ENCODE data around the gene SMIM10. TPM values are rescaled to one million over a fixed set of nuclear protein-coding genes. Genes with fewer than 3 reads are reported as not detected.
"Not testable (repeated sequence)": the region's sequence is repeated elsewhere in the genome, so short reads cannot be mapped to it uniquely, and the experiment has no call there.

The SMIM10 gene
- polyA plus RNA-seq (2014; cell fraction: cytosol; rRNA removed), result 0.12 TPM in 1 of 2 replicates, not detected in the other
- polyA plus RNA-seq (2014; cell fraction: nucleus; rRNA removed), result not detected in 2 replicates

DNA sequence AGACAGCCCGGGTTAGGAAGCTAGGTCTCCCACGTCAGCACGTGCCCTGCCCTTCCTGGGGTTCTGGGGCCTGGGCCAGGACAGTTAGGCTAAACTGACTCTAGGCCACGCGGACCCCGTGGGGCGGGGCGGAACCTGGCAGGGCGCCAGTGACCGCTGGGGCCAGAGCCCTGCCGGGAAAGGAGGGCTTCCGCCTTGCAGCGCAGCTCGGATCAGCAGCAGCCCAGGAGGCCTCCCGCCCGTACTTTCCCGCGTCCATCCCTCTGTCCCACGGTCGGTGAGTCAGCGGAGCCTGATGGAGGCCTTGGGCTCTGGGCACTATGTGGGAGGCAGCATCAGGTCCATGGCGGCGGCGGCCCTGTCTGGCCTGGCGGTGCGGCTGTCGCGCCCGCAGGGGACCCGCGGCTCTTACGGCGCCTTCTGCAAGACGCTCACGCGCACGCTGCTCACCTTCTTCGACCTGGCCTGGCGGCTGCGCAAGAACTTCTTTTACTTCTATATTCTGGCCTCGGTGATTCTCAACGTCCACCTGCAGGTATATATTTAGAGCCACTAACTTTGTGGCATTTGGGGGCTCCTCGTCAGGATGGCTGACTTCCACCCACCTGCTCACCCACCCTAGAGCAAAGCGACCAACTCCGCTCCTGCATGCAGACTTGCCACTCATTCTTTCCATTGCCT is at the start of gene SMIM10:
TSS of gene SMIM10 (plus strand) at position 191 of the 681 bp plus-strand sequence. CDS start at position 296, 105 bp downstream.
- peak; percentile 7 for DNase-seq (ENCODE audit: low spot score)

GRCh38 chrX:134946364-134946763 is 44.4 kb upstream of the SMIM10 start:
- DNase-seq (ENCODE audit: low spot score), result not testable (repeated sequence)

GRCh38 chrX:134948333-134949241 is 42.2 kb upstream of the SMIM10 start:
- no peak for DNase-seq (ENCODE audit: low spot score)

GRCh38 chrX:134949271-134949670 is 41.5 kb upstream of the SMIM10 start:
- no peak for DNase-seq (ENCODE audit: low spot score)

DNA sequence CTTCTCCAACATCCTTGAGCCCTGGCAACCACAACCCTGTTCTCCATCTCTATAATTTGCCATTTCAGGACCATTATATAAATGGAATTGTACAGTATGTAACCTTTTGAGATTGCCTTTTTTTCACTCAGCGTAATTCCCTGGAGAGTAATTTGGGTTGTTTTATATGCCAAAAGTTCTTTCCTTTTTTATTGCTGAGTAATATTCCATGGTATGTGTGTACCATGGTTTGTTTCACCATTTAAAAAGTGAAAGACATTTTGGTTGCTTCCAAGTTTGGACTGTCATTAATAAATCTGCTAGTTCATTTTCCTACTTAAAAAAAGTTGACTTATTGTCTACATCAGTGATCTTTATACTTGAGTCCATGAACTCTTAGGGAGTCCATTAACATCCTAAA is 33.0 kb upstream of the SMIM10 start:
- no peak for DNase-seq (ENCODE audit: low spot score)

- not testable (repeated sequence) for DNase-seq (ENCODE audit: low spot score)
Observed at GRCh38 chrX:134960366-134960765, 30.4 kb upstream of the SMIM10 start.

GRCh38 chrX:134963041-134963440 is 27.8 kb upstream of the SMIM10 start:
- no peak for DNase-seq (ENCODE audit: low spot score)

DNA sequence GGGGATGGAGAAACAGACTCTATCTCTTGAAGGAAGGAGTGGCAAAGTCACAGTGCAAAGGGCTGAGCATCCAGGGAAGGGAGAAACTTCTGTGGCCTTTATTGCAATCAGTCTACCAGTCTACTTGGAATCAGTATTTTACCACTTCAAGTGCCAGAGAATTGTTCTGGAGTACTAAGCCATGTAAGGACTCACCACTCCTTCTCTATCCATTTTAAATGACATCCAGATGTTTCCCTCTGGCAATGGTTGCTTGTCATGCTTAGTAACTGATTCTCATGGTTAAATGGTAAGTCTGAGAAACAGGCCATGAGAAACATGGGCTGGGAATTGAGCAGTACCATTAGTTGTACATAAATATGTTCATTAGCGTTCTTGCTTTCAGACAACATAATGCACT is 21.1 kb upstream of the SMIM10 start:
- DNase-seq (ENCODE audit: low spot score), result no peak

DNA sequence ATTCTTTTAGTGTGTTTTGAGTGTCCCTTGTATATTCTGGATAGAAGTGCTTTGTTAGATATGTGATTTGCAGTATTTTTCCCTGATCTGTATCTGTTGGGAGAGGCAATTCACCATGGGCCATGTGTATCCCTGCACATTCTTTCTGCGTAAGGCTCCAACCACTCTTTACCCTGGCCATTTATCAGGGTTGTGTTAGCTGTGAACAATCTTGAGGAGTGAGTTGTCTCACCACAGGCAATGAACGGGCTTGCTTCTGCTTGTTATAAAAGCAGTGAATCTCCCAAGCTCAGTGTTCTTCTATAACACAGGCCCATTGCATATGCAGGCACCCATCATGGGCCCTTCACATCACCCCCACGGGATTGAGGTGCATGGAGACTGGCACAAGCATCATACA is 18.9 kb upstream of the SMIM10 start:
- no peak for DNase-seq (ENCODE audit: low spot score)

- no peak for DNase-seq (ENCODE audit: low spot score)
Observed at GRCh38 chrX:134975516-134975915, 15.3 kb upstream of the SMIM10 start.

- DNase-seq (ENCODE audit: low spot score), result no peak
Observed at GRCh38 chrX:134981910-134982309, 8.9 kb upstream of the SMIM10 start.

DNA sequence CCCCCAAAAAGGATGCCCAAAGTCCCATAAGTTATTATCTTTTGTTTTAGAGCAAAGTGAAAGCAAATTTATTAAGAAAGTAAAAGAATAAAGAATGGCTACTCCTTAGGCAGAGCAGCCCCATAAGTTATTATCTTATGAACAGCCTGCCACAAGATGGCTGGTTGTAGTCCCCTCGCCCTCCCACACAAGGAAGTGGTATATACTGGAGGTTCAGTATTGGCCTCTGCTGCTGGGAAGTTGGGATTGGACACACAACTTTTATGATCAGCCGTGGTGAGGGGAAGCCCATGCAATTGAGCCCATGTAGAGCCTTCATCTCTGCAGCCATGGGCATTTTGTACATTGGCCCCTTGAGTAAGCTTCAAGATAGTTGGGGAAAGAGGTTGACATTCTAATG is 8.0 kb upstream of the SMIM10 start:
- no peak for DNase-seq (ENCODE audit: low spot score)

DNA sequence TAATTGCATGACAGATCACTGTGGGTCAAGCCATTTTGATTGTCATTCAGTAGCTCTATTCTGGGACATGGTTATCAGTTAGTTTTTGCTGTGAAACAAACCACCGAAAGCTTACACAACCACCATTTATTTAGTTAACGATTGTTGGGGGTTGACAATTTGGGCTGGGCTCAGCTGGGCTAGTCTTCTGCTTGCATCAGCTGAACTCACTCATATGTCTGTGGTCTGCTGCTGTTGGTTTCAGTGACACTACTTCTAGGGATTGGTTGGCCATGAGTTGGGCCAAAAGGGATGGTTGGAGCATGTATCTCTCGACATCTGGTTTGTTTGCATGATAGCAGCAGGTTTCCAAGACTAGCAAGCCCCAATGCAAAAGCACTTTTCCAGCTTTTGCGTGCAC is 5.3 kb upstream of the SMIM10 start:
- DNase-seq (ENCODE audit: low spot score), result no peak

DNA sequence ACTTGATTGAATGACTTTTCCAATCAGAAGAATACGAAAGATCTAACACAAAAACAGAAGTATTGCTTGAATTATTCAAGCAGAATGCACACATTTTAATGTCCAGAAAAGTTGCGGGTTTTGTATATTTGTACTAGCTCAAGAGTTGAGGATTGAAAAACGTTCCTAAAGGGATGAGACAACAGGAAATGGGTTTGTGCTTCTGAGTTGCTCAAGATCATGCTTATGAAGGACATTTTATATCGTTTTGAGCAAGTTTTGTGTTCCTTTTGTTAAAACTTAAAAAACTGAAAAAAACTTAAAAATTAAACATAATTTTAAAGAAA is 353 bp upstream of the SMIM10 start:
- no peak for DNase-seq (ENCODE audit: low spot score)

DNA sequence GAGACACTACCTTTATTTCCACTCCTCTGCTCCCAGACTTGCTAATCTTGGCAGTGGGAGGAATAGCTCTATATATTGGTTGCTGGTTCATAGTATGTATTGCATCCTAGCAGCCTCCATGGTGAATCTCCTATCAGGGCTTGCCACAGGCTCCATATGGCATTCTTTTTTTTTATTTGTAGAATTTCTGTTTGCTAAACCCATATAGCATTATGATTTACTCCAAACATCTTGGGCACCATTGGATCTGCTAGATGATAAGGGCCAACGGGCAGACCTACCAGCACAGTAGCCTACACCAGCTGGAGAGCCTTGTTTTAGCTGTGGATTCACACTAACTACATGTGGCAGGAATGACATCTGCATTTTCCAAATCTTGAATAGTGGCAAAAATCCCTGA is 6.9 kb downstream of the SMIM10 start:
- no peak for DNase-seq (ENCODE audit: low spot score)

DNA sequence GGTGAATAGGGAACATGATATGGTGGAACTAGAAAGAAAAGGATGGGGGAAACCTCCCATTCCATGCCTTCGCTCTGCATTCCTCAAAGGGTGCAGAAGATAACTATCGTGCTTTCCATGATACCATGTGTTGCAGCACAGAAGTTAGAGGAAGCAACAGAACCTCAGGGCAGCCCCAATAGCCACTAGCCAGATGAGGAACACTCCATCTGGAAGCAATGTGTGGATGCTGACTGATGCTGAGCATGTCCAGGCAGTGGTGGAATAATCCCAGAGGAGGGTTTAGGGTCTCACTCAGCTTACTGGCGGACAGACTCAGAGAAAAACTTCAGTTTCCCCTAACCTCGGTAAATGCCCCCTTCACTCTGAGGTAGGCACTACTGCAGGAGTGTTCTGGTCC is 7.5 kb downstream of the SMIM10 start:
- DNase-seq (ENCODE audit: low spot score), result no peak

DNA sequence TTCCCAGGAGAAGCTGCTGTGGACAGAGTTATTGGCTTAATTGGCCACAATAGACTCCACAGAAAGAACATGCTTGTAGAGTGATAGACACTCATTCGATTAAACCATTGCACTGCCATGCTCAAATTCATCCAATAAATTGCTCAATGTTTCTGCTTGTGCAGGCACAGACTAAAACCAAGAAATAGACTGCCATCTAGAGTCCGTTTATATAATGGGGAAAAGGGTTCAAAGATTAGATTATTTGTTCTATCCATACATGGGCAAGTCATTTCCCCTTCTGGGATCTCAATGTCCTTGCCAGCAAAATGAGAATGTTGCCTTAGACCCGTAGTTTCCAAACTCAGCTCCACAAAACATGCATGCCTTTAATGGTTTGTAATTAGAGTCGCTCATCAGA is 8.7 kb downstream of the SMIM10 start:
- peak; percentile 26 for DNase-seq (ENCODE audit: low spot score)

- DNase-seq (ENCODE audit: low spot score), result no peak
Observed at GRCh38 chrX:135000516-135000915, 9.7 kb downstream of the SMIM10 start.

DNA sequence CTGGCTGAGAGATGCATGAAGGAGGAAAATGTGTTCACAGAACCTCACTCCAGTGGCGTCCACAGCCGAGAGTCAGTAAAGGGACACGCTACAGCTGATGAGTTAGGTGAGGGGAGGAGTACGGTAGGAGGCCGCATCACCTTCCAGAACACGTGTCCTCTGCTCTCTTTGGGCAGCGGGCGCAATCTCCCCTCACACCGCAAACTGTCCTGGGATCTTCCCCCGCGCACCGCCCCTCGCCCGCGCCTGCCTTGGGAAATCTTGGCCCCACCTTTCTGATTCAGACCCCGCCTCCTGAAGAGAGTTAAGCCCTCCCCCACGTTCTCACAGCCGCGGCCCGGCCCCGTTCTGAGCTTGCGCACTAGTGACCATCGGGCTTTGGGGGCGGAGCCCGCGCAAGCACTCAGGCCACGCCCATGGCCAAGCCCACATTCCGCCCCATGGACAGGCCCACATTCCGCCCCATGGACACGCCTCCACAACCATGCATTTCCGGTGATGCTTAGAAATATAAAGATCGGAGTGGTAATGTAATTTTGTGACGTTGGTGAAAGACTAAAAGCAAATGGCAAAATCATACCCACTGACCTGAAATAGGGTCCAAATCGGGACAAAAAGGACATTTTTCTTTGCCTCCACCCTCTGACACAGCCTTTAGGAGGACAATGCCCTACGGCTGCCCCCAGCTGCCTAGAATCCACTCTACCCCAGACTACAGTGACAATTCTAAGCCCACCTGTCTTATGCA is 13.3 kb downstream of the SMIM10 start:
- DNase-seq (ENCODE audit: low spot score), result peak; percentile 88

- DNase-seq (ENCODE audit: low spot score), result no peak
Observed at GRCh38 chrX:135006187-135006586, 15.4 kb downstream of the SMIM10 start.

- DNase-seq (ENCODE audit: low spot score), result no peak
Observed at GRCh38 chrX:135009057-135009610, 18.3 kb downstream of the SMIM10 start.

GRCh38 chrX:135009838-135010237 is 19.0 kb downstream of the SMIM10 start:
- DNase-seq (ENCODE audit: low spot score), result no peak
